ENCODE results near the gene INTS11. TPM values are rescaled to one million over a fixed set of nuclear protein-coding genes. Genes with fewer than 3 reads are reported as not detected.

Gene INTS11
- total and polyA plus RNA-seq, 9 of the 15 experiments (the other 6 are each of a cell fraction or from before 2014, with no cell fraction given): 3.6 to 183 (median 110) TPM

GRCh38 chr1:1283821-1284220, 40.6 kb downstream of the INTS11 start:
- Histone ChIP-seq H3K79me2 (ENCODE audit: control insufficient read depth, insufficient read depth, low read length) (no peaks in the 10 kb centered on the region), H4K20me1 (replicated peaks; ENCODE audit: control insufficient read depth, insufficient read depth, low read length) (peaks cover 3% of the 10 kb centered on the region; the same call in 1 of the 2 replicates), H3K36me3 (ENCODE audit: control insufficient read depth, insufficient read depth, low read length) (no peaks in the 10 kb centered on the region), H2AFZ (ENCODE audit: low read depth, low read length) (no peak overlapping the region), H3K4me3 (no peak overlapping the region), H3K9me1 (ENCODE audit: control insufficient read depth, insufficient read depth, low read length) (peaks cover 3% of the 10 kb centered on the region), H3K9ac (ENCODE audit: insufficient read depth in 1 of 2, low read depth in 2 of 2, low read length in 2 of 2) (no peak overlapping the region), H3K27me3 (ENCODE audit: control insufficient read depth in 2 of 2, insufficient read depth in 2 of 2, low read length in 2 of 2) (peaks cover 2 to 29% of the 10 kb centered on the region in 2 experiments; a peak in 3 of 5 replicates), H3K4me2 (ENCODE audit: insufficient read depth, low read length) (no peak overlapping the region), H3K4me1 (replicated peaks in 1 of 2; ENCODE audit: control insufficient read depth in 2 of 2, insufficient read depth in 2 of 2, low read length in 2 of 2) (peaks cover 0 to 69% of the 10 kb centered on the region in 2 experiments; a peak in 3 of 5 replicates), H3K27ac (ENCODE audit: extremely low read depth, low read depth, low read length) (no peak overlapping the region), H3K9me3 (replicated peaks; ENCODE audit: control insufficient read depth, insufficient read depth, low read depth, low read length) (no peaks in the 10 kb centered on the region)
- CTCF ChIA-PET (ENCODE audit: low intra/inter-chr PET ratio): no interaction called here
- in situ Hi-C loops (cut with MboI) (no loop called here), intact Hi-C loops (cut with micrococcal nuclease) (no loop called here)
- ATAC-seq (peak; percentile 57), FAIRE-seq (no peak), DNase-seq (ENCODE audit: extremely low read depth in 1 of 4, low spot score in 3 of 4) (peak; percentile 56 to 82 (median 66))
- WGBS (ENCODE audit: insufficient coverage, low coverage, missing lambda C conversion rate): 0% methylated on average over 7 of the region's 9 CpGs
- POLR2A ChIA-PET: no interaction called here
- no TSS peak for BruUV-seq (replicated peaks)
- TF ChIP-seq HNRNPLL (IDR thresholded peaks at IDR 0.05; ENCODE audit: low read depth, low read length, poor library complexity, severe bottlenecking): no peak
- TF ChIP-seq IRF9 (tag; IDR thresholded peaks at IDR 0.05): no peak
- TF ChIP-seq YY1 (IDR thresholded peaks at IDR 0.05; ENCODE audit: borderline replicate concordance in 1 of 3, control insufficient read depth in 1 of 3, extremely low read depth in 1 of 3, insufficient read depth in 3 of 3, insufficient read length in 1 of 3, insufficient replicate concordance in 2 of 3, low read depth in 1 of 3, low read length in 2 of 3): peak in 1 of 3 experiments; percentile 68
- no peak for TF ChIP-seq MBD1 (CRISPR knock-in tag; IDR thresholded peaks at IDR 0.05)
- no peak for TF ChIP-seq AFF4 (CRISPR knock-in tag; IDR thresholded peaks at IDR 0.05)
- TF ChIP-seq CTCFL (IDR thresholded peaks at IDR 0.05; ENCODE audit: borderline replicate concordance, insufficient read depth, low read depth, low read length, poor library complexity, severe bottlenecking): peak; percentile 43
- TF ChIP-seq MCM5 (IDR thresholded peaks at IDR 0.05; ENCODE audit: low read depth): no peak
- TF ChIP-seq NCOA1 (IDR thresholded peaks at IDR 0.05; ENCODE audit: low read depth): no peak
- TF ChIP-seq ZNF740 (CRISPR knock-in tag; IDR thresholded peaks at IDR 0.05): peak; percentile 87
- peak in 1 of 2 experiments; percentile 76; a peak in 1 of 4 replicates for TF ChIP-seq ZNF740 (tag; IDR thresholded peaks at IDR 0.05)
- no peak for TF ChIP-seq ZNF175 (CRISPR knock-in tag; IDR thresholded peaks at IDR 0.05; ENCODE audit: low read depth)

Measured in K562 (cell line).